K562 (cell line): ENCODE results near the gene MEGF10. TPM values are rescaled to one million over a fixed set of nuclear protein-coding genes. Genes with fewer than 3 reads are reported as not detected.

Experiments used
- ATAC-seq: fragments of 200-7000 bp; cut with Tn5 transposase; 3 replicates; pipeline ENCODE4 v1.9.1; 2020; ENCODE audit warnings: moderate library complexity
- BruUV-seq: library from RNA; stranded (reverse); fragments of 400-500 nt; replicated peaks from 2 replicates; lab custom pipeline; 2021; lab: Mats Ljungman, UMichigan
- CTCF ChIA-PET: fragments of 300-600 bp; formaldehyde crosslinking; extraction: SDS; loops from one replicate; lab custom pipeline; 2021; ENCODE audit warnings: low intra/inter-chr PET ratio; lab: Yijun Ruan, JAX
- POLR2A ChIA-PET: fragments of 300-600, 350-650 bp; sonication (Branson Sonifier 250); formaldehyde crosslinking; extraction: SDS; loops from one replicate; lab custom pipeline; 2021; ENCODE audit warnings: antibody characterized with exemption, inconsistent platforms; lab: Yijun Ruan, JAX
- DNase-seq, 4 experiments: peaks; one replicate each; pipeline versions ENCODE4 v3.0.0 to v3.0.0-alpha.2; 2011 to 2018; ENCODE audit warnings: low spot score in 3 of 4, mixed read lengths in 3 of 4; ENCODE audit errors: extremely low read depth in 1 of 4
- FAIRE-seq: peaks from 2 replicates; lab custom pipeline; 2011; peaks lifted over from hg19 to GRCh38; lab: Jason Lieb, UNC
- H2AFZ ChIP-seq: 2 replicates; pipeline ENCODE4 v1.6.0; 2011; ENCODE audit warnings: low read depth, low read length, control low read depth, inconsistent platforms
- H3K27ac ChIP-seq: fragments of 200-600 bp; 3 replicates; pipeline ENCODE4 v1.8.0; 2011; ENCODE audit warnings: low read depth, mild to moderate bottlenecking, control low read depth, inconsistent platforms, low read length, moderate library complexity, mixed read lengths; ENCODE audit errors: extremely low read depth
- H3K27me3 ChIP-seq, 2 experiments: fragments of 300-600 bp in 1 of 2; 2 replicates in 1 of 2; 3 replicates in 1 of 2; pipeline versions ENCODE4 v1.6.0 to v1.8.0; 2011; ENCODE audit warnings: inconsistent platforms in 2 of 2, low read length in 2 of 2, mild to moderate bottlenecking in 1 of 2, mixed read lengths in 1 of 2, moderate library complexity in 1 of 2; ENCODE audit not compliant: control insufficient read depth in 2 of 2, insufficient read depth in 2 of 2
- H3K36me3 ChIP-seq: fragments of 300-600 bp; 3 replicates; pipeline ENCODE4 v1.8.0; 2011; ENCODE audit warnings: mild to moderate bottlenecking, low read length, inconsistent platforms; ENCODE audit not compliant: control insufficient read depth, insufficient read depth
- H3K4me1 ChIP-seq, 2 experiments: fragments of 200-600 bp in 1 of 2; replicated peaks in 1 of 2; 2 replicates in 1 of 2; 3 replicates in 1 of 2; pipeline versions ENCODE4 v1.5.1 to v1.8.0; 2011; ENCODE audit warnings: inconsistent platforms in 2 of 2, low read length in 2 of 2, mild to moderate bottlenecking in 1 of 2, mixed read lengths in 1 of 2, moderate library complexity in 1 of 2; ENCODE audit not compliant: control insufficient read depth in 2 of 2, insufficient read depth in 2 of 2
- H3K4me2 ChIP-seq: 2 replicates; pipeline ENCODE4 v1.6.1; 2011; ENCODE audit warnings: low read length, control low read depth, inconsistent platforms, mixed read lengths; ENCODE audit not compliant: insufficient read depth
- H3K4me3 ChIP-seq: fragments of 200-600 bp; sonication (generic), shearing (Covaris generic); 2 replicates; pipeline ENCODE4 v1.5.1; 2016; ENCODE audit warnings: control low read depth, inconsistent platforms
- H3K79me2 ChIP-seq: fragments of 200-600 bp; 3 replicates; pipeline ENCODE4 v1.8.0; 2011; ENCODE audit warnings: low read length, inconsistent platforms; ENCODE audit not compliant: control insufficient read depth, insufficient read depth
- H3K9ac ChIP-seq, 2 experiments: 2 replicates each; pipeline versions ENCODE4 v1.6.0 to v1.6.1; 2011; ENCODE audit warnings: low read depth in 2 of 2, low read length in 2 of 2, control low read depth in 1 of 2, inconsistent platforms in 1 of 2, mild to moderate bottlenecking in 1 of 2, mixed read lengths in 1 of 2; ENCODE audit not compliant: insufficient read depth in 1 of 2
- H3K9me1 ChIP-seq: one replicate; pipeline ENCODE4 v1.6.0; 2011; ENCODE audit warnings: inconsistent platforms, mild to moderate bottlenecking, low read length, moderate library complexity; ENCODE audit not compliant: control insufficient read depth, insufficient read depth
- H3K9me3 ChIP-seq: replicated peaks from 2 replicates; pipeline ENCODE4 v1.5.1; 2011; ENCODE audit warnings: low read depth, low read length, inconsistent platforms; ENCODE audit not compliant: control insufficient read depth, insufficient read depth
- H4K20me1 ChIP-seq: replicated peaks from 2 replicates; pipeline ENCODE4 v1.6.1; 2011; ENCODE audit warnings: low read length, inconsistent platforms, mixed read lengths; ENCODE audit not compliant: control insufficient read depth, insufficient read depth
- ELF4 ChIP-seq: fragments of 450-650 bp; formaldehyde crosslinking; IDR thresholded peaks from 2 replicates; pipeline ENCODE4 v1.4.0; 2022; ENCODE audit warnings: missing genetic modification characterization
- ILF3 ChIP-seq: fragments of 450-650 bp; IDR thresholded peaks from 2 replicates; pipeline ENCODE4 v1.6.1; 2018; ENCODE audit warnings: antibody characterized with exemption, mild to moderate bottlenecking, moderate library complexity, borderline replicate concordance
- MEF2A ChIP-seq: IDR thresholded peaks from 2 replicates; pipeline ENCODE4 v1.6.1; 2011; ENCODE audit warnings: low read depth, mild to moderate bottlenecking, low read length, moderate library complexity; ENCODE audit not compliant: control insufficient read depth
- NELFE ChIP-seq: IDR thresholded peaks from 2 replicates; pipeline ENCODE4 v1.6.1; 2011; ENCODE audit warnings: mild to moderate bottlenecking; ENCODE audit not compliant: insufficient read depth, insufficient read length
- NFATC3 ChIP-seq: fragments of 450-650 bp; IDR thresholded peaks from 2 replicates; pipeline ENCODE4 v1.6.1; 2017; ENCODE audit warnings: mild to moderate bottlenecking
- OTX1 ChIP-seq: fragments of 450-650 bp; formaldehyde crosslinking; IDR thresholded peaks from 2 replicates; pipeline ENCODE4 v1.4.0; 2022; ENCODE audit warnings: mild to moderate bottlenecking
- PREB ChIP-seq: sonication (generic); formaldehyde crosslinking; IDR thresholded peaks from 2 replicates; pipeline ENCODE4 v1.8.1; 2023; ENCODE audit warnings: mild to moderate bottlenecking, missing genetic modification reagents
- RBM22 ChIP-seq: fragments of 200-400 bp; formaldehyde crosslinking; IDR thresholded peaks from 2 replicates; pipeline ENCODE4 v1.6.1; 2018; ENCODE audit warnings: low read length, low read depth; ENCODE audit not compliant: poor library complexity, severe bottlenecking
- RERE ChIP-seq: sonication (generic); formaldehyde crosslinking; IDR thresholded peaks from 2 replicates; pipeline ENCODE4 v1.8.0; 2023; ENCODE audit warnings: missing genetic modification reagents, mild to moderate bottlenecking, borderline replicate concordance
- SNAPC5 ChIP-seq: fragments of 250-450 bp; sonication (Bioruptor Pico); IDR thresholded peaks from 2 replicates; pipeline ENCODE4 v1.8.0; 2021; ENCODE audit warnings: moderate library complexity, mild to moderate bottlenecking, inconsistent platforms
- SNIP1 ChIP-seq: fragments of 450-650 bp; IDR thresholded peaks from 2 replicates; pipeline ENCODE4 v1.7.1; 2017; ENCODE audit warnings: low read depth, mild to moderate bottlenecking
- TGIF2 ChIP-seq: sonication (generic); formaldehyde crosslinking; IDR thresholded peaks from 2 replicates; pipeline ENCODE4 v1.8.1; 2022; ENCODE audit warnings: mild to moderate bottlenecking, missing genetic modification reagents, moderate library complexity
- WGBS: fragments of 100-300 bp; shearing (Covaris generic); methylation state at CpG from one replicate; pipeline ENCODE4 v1.1.6; 2016; ENCODE audit warnings: low coverage, mixed read lengths; ENCODE audit not compliant: insufficient coverage; ENCODE audit errors: missing lambda C conversion rate; 5-methylcytosine and 5-hydroxymethylcytosine counted together
- in situ Hi-C: fragments of 300-500 bp; cut with MboI; formaldehyde crosslinking; loops from 4 replicates; pipeline ENCODE4 v1.15.0; 2018; ENCODE audit warnings: inconsistent platforms, mixed read lengths
- intact Hi-C: fragments of 100-400 bp; cut with micrococcal nuclease; formaldehyde crosslinking; loops from 2 replicates; pipeline ENCODE4 v1.14.2; 2022
- polyA plus RNA-seq, 8 experiments: library from polyadenylated mRNA; depleted of rRNA in 4 of 8; stranded (reverse) in 5 of 8; unstranded in 3 of 8; fragments of >200 nt; fragmentation: Nextera tagmentation in 2 of 8; fragmentation: Illumina TruSeq in 1 of 8; extraction: Ambion mirVana in 2 of 8; extraction: Trizol in 1 of 8; gene quantifications; 2 replicates each; pipeline versions ENCODE4 v1.2.1 to v1.2.3, GENCODE V29; 2011 to 2014; ENCODE audit warnings: inconsistent platforms in 1 of 8, missing spikeins in 1 of 8
- total RNA-seq, 7 experiments: library from RNA; depleted of rRNA in 6 of 7; stranded (reverse); fragments of >200 nt in 6 of 7; fragmentation: Illumina TruSeq in 2 of 7; extraction: Trizol in 2 of 7; gene quantifications; 2 replicates each; pipeline versions ENCODE4 v1.2.1 to v1.2.3, GENCODE V29; 2011 to 2021; ENCODE audit warnings: low replicate concordance in 1 of 7
- TF ChIP-seq, protein P1 (sequence below): fragments of 250-450 bp; sonication (Bioruptor Pico); IDR thresholded peaks from 2 replicates; pipeline ENCODE4 v1.5.0; 2021; ENCODE audit warnings: mild to moderate bottlenecking, moderate library complexity

MEGF10 gene
- total and polyA plus RNA-seq, 9 of the 15 experiments (the other 6 are each of a cell fraction or from before 2014, with no cell fraction given) = 0.07 TPM; not detected in 8

GRCh38 chr5:127307868-127308267 is 17.3 kb downstream of the MEGF10 start:
- WGBS = 4% methylated on average over 6 of the region's 6 CpGs
- DNase-seq (no peak), FAIRE-seq (no peak), ATAC-seq (no peak)
- Histone ChIP-seq H2AFZ (no peak overlapping the region), H3K4me3 (no peak overlapping the region), H3K36me3 (no peaks in the 10 kb centered on the region), H3K9ac (no peak overlapping the region), H3K9me3 (no peaks in the 10 kb centered on the region), H3K27me3 (0 out of 5 replicates have a peak, but pooled peaks cover 0 to 7% of the 10 kb centered on the region in 2 experiments), H3K9me1 (no peaks in the 10 kb centered on the region), H3K4me1 (no peaks in the 10 kb centered on the region), H4K20me1 (no peaks in the 10 kb centered on the region), H3K4me2 (no peak overlapping the region), H3K79me2 (no peaks in the 10 kb centered on the region), H3K27ac (no peak overlapping the region)
- ChIA-PET POLR2A (interaction anchor here (0.6 kb wide), 1 partner anchor 562 kb away, joined by 3 read pairs; no protein-coding TSS in a partner anchor), CTCF (no interaction called here)
- in situ Hi-C loops (loop anchor here (25.0 kb wide), 2 partner anchors 671 to 971 kb away; a partner anchor contains a TSS), intact Hi-C loops (no loop called here)
- no TSS peak for BruUV-seq
- no peak for TF ChIP-seq OTX1
- no peak for TF ChIP-seq SNIP1
- no peak for TF ChIP-seq MEF2A
- TF ChIP-seq ELF4 (CRISPR knock-in tag) = no peak
- TF ChIP-seq ILF3 = no peak
- TF ChIP-seq, protein P1, sequence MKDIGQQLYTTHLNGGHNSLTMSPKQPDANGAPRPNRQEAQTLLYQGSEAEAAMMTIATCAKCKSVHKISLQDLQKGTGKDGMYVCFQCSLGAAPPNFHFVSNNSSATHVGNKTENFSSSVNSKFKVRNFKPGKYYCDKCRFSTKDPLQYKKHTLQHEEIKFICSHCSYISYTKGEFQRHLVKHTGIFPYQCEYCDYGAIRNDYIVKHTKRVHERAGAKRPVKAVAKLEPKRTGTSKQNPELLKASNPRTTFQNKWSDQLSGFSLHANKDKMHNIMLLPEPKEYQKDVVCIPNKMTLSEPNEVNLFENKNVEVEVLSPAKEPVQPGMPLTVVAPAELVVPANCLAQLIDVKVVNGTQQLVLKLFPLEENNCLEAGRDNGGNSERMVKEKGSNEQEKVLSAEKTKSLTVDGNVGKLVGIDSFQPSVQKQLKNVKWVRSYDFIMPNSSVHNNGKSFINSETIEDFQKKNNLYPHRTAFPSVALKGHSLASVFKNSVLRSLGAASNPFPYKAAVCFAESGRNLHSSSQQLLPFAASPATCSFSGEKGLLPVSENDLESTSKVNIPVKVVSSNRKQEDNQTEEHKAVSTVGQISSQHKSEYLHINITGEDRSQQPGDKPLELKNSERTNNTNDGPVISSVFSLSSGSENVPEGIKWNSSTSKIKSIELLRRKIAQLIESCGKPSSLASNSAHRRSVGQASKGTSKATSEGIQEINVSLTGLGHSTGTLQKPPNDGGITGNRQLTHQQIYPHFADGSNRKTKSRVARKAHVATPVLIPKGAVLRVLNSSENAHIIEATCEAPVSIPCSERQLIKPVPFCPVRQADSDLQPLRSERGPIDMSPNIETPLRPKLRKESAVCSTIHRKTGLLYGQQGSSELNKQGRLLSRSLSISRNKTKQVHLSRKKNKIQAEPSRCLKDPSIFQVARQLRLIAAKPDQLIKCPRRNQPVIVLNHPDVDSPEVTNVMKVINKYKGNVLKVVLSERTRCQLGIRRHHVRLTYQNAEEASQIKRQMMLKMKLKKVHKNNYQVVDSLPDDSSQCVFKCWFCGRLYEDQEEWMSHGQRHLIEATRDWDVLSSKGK (CRISPR knock-in tag) = no peak
- no peak for TF ChIP-seq PREB (CRISPR knock-in tag)
- TF ChIP-seq TGIF2 (CRISPR knock-in tag) = no peak
- TF ChIP-seq SNAPC5 (CRISPR knock-in tag) = no peak
- TF ChIP-seq NELFE = no peak
- no peak for TF ChIP-seq NFATC3
- no peak for TF ChIP-seq RERE
- TF ChIP-seq RBM22 = no peak
